GM19397 (cell line): ENCODE results near the gene ACKR2.
"Not testable (repeated sequence)": the region's sequence is repeated elsewhere in the genome, so short reads cannot be mapped to it uniquely, and the experiment has no call there.

Source experiments
- ATAC-seq: cut with Tn5 transposase; IDR thresholded peaks from one replicate; pipeline ENCODE4 v1.9.1; 2021; ENCODE audit warnings: mild to moderate bottlenecking, moderate library complexity; ENCODE audit not compliant: unreplicated experiment

Gene ACKR2

DNA sequence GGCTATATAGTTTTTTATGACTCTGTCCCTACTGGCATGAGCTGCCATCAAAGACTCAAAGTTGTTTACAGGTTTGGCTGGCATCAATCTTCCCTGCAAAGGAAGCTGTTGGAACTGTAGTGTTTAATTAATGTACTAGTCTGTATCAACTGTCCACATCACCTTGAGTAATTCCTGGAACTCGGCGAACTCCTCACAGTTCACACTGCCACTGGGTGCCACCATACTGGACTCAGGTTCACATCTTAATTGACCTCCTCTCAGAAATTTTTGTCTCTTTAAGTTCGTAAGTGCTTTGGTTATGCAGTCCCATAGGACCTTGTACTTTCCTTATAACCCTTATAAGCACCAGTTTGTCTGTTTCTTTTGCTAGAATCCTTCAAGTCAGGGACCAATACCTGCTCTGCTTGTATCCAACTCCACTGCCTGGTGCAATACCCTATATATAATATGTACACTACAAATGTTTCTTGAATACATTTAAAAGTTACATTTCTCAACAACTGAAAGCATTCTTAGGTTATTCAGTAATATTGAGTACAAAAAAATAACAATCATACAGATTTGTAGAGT, 8.1 kb upstream of the ACKR2 start:
- no peak for ATAC-seq

DNA sequence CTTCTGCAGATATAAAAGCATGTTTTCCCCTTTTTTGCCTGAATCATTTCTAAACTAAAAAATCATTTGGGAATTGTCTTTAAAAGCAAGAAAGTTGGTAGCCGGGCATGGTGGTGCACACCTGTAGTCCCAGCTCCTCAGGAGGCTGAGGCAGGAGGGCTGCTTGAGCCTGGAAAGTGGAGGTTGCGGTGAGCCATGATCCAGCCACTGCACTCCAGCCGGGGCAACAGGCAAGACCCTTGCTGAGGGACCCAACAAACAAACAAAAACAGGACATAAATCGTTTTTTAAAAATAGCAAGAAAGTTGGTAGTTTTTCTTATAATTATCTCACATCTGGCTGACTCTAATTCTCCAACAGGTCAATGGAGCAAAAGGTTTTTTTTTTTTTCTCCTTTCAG, 7.5 kb upstream of the ACKR2 start:
- ATAC-seq = no peak

DNA sequence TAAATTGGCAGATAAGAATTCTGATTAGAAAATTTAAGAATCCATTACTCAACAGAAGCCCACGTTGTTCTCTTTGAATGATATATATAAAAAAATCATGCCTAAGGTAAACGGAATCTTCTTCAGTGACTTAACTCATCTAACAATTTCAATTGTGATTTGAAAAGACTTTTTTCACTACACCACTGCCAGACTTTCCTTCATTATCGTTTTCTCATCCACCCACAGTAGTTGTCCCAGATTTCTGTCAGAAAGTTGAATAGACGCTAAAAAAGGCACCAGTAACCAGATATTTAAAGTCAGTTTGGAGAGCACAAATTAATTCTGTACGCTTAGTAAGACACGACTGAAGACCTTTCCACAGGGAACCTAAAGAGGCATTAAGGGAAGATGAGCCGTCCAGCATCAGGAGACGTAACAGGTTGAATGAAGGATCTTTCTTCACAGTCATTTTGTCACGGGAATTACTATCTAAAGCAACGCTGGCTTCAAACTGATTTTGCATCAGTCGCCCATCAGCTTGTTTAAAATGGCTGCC, 6.3 kb upstream of the ACKR2 start:
- no peak for ATAC-seq

DNA sequence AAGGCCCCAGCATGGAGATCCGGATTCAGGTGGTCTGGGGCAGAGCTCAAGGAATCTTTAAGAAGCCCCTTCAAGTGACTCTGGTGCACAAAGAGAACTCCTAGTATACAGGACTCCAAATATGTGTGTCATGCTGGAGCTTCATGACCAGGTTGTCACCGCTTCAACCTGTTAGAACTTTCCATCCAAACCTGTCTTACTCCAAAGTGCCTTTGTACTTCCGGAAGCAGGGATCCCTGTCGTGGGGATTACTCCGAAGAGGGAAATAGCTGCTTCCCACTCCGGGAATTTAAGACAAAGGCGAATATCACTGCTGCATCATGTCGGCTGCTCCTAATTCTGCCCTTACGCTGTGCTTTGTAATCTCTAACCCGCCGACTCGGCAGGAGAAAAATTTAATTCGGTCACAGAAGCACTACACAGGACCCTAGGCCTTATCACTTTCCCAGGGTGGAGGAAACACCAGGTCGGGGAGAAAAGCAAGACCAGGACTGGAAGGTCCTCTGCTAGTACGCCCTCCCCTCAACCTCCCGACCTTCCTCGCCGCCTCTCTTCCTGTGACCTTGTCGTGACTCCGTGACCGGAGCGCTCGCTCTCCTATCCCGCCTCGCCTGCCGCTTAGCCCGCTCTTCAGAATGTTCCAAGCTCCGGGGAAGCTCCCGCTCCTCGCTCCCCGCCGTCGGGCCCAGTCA, 5.7 kb upstream of the ACKR2 start:
- ATAC-seq = peak; percentile 22

DNA sequence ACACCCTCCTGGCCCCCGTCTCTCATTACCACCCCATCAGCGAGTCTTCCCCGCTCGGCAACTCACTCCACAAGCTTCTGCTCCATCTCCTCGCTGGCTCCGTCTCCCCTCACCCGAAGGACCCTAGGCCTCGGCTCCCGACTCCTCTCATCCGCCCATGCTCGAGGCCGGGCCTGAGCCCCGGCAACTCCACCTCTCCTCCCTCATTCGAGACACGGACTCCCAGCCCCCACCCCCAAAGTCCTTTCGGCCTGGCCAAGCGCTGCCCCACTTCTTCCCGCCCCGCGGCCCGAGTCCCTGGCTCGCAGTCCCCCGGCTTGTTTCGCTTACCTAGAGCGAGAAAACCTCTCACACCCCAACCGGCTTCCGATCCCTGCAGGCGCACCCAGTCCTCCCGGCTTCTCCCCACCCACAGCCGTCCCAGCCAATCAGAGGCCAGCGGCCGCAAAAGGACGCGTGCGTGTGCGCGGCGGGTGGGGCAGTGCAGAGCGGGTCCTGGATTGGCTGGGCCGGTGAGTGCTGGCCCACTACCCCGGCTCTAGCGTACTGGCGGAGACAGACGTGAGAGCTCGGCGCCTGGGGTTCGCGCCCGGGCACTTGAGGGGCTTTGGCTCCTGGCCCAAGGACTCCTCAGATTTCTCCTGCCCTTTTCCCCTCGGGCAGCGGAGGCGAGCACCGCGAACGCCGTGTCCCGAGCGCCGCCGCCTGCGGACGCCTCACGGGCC, 5.0 kb upstream of the ACKR2 start, which contains the start of gene HIGD1A:
HIGD1A (minus strand) TSS at position 385 of the 725 bp plus-strand sequence. CDS start 10,237 bp downstream, outside the sequence.
- peak; percentile 100 for ATAC-seq

DNA sequence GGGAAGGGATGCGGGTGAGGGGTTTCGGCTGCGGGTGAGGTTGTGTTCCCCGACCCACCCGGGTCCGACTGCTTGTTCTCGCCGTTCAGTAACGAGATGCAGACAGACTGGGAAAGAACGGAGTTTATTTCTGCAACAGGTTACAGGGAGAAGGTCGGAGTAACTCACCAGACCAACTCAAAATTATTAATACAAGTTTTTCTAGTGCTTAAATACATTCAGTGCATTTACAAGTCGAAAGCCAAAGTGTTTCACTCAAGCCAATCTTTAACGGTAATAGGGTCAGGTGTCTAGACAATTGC, 4.5 kb upstream of the ACKR2 start:
- no peak for ATAC-seq

DNA sequence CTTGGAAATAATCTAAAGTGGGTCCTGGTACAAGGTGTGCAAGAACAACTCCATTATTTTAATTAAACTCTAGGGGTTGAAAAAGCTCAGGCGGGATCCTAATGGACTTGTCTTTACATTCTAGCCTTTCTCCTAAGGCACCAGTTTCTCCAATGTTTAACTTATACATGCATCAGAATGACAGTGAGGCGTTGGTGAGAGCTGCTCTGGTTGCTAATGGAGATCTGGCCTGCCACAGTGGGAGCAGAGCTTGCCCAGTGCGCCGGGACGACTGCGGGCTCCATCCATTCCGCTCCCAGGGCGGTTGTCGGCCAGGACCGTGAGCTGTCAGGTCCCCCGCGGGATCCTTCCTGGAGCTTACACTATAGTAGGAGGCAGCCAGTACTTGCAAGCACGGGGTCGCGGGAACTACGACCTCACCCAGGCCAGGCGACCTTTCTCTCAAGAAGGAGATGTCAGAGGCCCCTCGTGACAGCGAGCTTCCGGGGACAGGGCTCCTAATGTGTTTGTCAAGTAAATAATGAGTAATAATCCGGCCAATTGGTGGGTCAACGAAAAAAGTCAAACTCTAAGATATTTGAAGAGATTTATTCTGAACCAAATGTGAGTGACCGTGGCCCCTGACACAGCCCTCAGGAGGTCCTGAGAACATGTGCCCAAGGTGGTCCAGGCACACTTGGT, 4.0 kb upstream of the ACKR2 start:
- no peak for ATAC-seq

DNA sequence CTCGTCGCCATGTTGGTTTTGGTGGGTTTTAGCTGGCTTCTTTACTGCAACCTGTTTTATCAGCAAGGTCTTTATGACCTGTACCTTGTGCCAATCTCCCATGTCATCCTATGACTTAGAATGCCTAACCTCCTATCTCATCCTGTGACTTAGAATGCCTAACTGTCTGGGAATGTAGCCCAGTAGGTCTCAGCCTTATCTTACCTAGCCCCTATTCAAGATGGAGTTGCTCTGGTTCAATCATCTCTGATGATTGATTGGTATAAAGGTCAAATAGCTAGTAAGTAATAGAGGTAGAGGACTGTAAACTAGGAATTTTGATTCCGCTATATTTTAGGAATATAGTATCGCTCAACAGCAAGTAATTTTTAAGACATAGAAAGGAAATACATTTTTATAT, 1.3 kb upstream of the ACKR2 start:
- no peak for ATAC-seq

DNA sequence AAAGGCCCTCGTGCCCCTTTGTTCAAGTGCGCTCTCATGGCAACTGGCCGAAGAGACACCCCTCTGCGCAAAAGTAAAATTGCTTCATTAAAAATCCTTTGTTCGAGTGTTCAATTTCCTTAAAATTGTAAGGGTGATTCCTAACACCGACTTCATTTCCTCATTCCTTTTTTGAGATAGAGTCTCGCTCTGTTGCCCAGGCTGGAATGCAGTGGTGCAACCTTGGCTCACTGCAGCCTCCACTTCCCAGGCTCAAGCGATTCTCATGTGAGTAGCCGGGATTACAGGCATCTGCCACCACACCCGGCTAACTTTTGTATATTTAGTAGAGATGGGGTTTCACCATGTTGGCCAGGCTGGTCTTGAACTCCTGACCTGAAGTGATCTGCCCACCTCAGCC, 1.5 kb downstream of the ACKR2 start:
- ATAC-seq = not testable (repeated sequence)

DNA sequence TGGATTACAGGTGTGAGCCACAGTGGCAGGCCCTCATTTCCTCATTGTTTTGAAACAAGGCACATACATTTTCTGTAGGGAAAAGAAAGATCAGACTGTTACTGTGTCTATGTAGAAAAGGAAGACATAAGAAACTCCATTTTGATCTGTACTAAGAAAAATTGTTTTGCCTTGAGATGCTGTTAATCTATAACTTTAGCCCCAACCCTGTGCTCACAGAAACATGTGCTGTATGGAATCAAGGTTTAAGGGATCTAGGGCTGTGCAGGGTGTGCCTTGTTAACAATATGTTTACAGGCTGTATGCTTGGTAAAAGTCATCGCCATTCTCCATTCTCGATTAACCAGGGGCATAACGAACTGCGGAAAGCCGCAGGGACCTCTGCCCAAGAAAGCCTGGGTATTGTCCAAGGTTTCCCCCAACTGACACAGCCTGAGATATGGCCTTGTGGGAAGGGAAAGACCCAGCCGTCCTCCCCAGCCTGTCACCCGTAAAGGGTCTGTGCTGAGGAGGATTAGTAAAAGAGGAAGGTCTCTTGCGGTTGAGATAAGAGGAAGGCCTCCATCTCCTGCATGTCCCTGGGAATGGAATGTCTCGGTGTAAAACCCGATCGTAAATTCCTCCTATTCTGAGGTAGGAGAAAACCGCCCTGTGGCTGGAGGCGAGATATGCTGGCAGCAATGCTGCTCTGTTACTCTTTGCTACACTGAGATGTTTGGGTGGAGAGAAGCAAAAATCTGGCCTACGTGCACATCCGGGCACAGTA, 2.1 kb downstream of the ACKR2 start:
- not testable (repeated sequence) for ATAC-seq

DNA sequence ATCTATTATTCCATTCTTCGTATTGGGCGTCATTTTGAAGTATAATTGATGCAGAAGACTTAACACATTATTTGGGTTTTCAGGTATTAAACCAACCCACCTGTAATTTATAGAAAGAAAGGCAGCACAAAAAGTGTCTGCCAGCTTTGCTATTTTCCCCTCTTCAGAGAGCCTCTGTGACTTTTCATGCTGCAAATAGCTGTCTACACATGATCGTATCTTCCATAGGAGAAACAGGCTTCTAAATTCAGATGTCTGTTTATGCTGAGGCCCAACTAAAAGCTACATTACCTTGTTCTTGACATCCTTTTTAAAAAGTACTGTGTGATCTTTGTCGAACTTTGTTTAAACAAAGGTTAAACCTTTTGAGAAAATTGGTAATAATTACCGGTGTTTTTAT, 5.0 kb downstream of the ACKR2 start:
- no peak for ATAC-seq

DNA sequence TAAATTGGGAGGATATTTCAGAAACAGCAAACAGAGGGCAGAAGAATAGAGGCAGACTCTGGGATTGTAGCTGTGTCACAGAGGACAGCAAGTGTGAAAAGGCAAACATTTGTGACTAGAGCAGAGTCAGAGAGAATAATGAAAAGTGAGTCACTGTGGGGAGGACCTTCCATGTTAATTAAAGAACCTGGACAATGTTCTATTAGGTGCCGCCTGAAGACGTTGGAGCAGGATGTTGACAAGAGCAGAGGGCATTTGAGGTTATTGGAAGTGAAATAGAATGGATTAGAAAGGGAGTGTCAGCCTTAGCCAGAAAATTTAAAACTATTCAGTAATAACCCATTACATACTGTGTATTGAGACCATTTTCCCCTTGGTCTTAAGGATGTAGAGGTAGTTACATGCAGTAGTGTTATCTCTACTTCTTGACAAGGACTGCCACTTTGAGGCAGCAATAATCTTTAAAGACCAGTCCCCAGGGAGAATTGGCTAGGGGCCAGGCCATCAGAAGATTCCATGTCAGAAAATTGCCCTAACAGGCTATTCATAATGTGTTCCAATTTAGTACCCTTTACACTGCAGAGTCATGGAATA, 5.8 kb downstream of the ACKR2 start:
- ATAC-seq = no peak

DNA sequence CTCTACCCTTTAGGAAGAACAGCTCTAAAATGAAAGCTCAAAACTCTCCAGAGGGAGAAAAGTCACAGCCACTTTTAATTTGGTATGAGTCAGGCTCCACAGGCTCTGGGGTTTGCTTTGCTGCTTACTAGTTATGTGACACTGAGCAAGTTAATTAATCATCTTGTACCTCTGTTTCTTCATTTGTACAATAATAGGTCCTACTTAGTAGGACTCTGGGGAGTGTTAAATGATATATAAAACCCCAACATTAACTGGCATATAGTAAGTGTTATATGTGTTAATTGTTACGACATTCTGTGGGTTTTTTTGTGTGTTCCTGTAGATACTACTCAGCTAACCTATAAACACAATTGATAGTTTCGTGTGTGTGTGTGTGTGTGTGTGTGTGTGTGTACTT, 6.6 kb downstream of the ACKR2 start:
- no peak for ATAC-seq

DNA sequence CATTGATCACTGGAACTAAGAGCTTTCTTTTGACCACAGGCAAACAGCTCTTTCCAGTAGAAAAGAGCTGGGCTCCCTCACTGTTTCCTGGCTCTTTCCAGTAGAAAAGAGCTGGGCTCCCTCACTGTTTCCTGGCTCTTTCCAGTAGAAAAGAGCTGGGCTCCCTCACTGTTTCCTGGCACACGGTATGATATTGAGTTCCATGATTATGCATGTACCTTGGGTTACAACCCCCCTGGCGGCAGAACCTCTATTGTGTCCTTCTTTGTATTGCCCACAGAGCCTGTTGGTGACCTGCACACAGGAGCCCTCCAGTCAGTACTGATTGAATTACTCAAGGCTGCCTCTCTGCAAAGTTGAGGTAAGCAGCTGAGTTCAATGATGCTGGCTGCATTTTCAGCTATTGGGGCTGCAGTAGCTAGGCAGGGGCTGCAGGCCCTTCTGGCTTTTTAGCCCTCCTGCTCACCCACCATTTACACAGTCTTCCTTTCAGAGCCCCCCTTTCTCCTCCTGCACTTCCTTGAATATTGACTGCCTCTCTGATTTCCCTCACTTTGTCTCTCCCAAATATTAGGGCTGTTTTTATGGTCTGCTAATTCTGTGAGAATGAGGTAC, 10.2 kb downstream of the ACKR2 start:
- ATAC-seq = no peak

DNA sequence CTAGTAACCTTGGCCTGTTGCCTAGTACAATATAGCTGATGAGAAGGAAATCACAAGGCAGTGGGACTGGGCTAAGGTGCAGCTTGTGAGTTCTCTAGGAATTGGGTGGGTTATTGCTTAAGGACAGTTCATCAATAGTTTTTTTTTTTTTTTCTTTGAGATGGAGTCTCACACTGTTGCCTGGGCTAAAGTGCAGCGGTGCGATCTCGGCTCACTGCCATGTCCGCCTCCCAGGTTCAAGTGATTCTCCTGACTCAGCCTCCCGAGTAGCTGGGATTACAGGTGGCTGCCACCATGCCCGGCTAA, 11.5 kb downstream of the ACKR2 start:
- ATAC-seq = no peak

DNA sequence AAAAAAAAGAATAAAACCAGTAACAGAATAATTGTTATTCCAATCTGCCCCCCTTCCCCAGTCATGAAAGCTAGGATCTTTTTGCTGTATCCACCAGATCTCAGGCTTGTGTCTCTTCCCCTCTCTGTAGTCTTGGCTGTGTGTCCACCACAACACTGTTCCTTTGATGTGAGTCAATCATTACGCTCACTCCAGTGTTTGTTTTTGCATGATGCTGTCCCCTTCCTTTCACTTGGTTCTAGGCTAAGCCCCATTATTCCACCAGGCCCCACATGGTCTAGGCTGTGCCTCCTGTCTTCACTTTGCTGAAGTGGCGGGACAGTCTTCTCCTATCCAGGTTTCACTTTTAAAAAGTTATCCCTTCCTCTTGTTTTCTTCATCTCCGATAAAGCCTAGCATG, 13.6 kb downstream of the ACKR2 start:
- ATAC-seq = no peak

DNA sequence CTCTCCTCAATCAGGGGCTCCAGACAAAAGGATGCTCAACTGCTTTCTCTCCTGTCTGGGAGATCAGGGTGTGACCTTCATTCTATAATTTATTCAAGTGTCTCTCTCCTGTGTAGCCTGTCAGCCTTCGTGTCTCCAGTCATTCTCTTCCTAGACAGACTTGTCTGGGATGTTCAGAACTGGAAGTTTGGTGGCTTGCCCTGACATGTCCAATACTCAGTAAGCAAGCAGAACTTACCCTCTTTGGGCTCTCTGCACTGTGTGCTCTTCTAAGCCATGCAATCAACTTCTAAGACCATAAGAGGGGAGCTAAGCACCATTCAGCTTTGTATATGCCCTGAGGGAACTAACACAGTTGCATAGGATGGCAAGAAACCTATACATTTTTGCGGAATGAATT, 14.1 kb downstream of the ACKR2 start:
- no peak for ATAC-seq

DNA sequence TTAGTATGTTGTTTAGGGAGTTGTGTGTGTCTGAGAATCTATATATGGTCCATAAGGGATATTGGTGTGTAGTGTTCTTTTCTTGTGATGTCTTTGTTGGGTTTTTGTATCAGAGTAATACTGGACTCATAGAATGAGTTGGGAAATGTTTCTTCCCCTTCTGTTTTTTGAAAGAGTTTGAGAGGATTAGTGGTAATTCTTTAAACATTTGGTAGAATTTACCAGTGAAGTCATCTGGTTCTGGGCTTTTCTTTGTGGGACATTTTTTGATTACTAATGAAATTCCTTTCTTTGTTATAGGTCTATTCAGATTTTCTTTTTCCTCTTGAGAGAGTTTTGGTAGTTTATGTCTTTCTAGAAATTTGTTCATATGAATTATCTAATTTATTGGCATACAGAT, 16.9 kb downstream of the ACKR2 start:
- no peak for ATAC-seq

DNA sequence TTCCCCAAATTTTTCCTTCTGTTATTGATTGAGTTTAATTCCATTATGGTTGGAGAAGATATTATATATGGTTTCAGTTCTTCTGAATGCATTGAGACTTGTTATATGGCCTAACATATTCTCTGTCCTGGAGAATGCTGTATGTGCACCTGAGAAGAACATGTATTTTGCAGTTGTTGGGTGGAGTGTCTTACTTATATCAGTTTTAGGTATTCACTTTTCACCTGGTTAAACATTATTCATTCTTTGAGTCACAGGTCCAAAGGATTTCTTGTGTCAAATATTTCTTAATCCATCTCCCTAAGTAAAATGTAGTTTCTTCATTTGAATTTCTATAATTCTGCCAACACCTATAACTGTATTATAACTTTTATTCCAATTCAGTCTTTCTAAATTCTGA, 17.8 kb downstream of the ACKR2 start:
- ATAC-seq = no peak

DNA sequence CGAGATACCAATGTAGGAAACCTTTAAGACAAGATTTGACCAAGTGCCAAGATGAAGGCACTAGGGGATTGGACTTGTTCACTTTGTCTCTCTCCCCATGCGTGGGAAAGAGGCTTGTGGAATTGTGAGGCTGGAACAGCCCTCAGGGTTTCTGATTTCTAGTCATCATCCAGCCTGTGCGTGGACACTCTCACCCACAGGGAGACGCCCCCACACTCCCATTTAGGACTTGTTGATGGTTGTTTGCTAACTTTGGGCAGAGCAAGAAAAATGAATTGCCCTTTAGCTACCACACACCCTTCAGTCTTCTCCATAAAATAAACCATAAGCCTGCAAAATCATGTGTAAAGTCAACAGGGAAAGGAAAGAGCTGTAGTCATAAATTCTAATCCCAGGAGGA, 18.4 kb downstream of the ACKR2 start:
- ATAC-seq = no peak
